H1 (cell line): ENCODE measurements around the gene MAGEB1. TPM values are rescaled to one million over a fixed set of nuclear protein-coding genes. Genes with fewer than 3 reads are reported as not detected.

Source experiments
- CTCF ChIA-PET: fragments of 300-600 bp; sonication (Branson Sonifier 250); formaldehyde crosslinking; loops from one replicate; lab custom pipeline; 2021; ENCODE audit not compliant: partially characterized antibody; lab: Charles Lee
- POLR2A ChIA-PET: fragments of 300-600 bp; sonication (Branson Sonifier 250); formaldehyde crosslinking; loops from one replicate; lab custom pipeline; 2021; ENCODE audit warnings: inconsistent platforms; ENCODE audit not compliant: partially characterized antibody; lab: Charles Lee
- DNase-seq, 2 experiments: peaks; one replicate each; pipeline versions ENCODE4 v3.0.0 to v3.0.0-alpha.2; 2010 to 2022; ENCODE audit warnings: low spot score in 2 of 2, low read depth in 1 of 2, mixed read lengths in 1 of 2
- FAIRE-seq: peaks from 2 replicates; lab custom pipeline; 2011; peaks lifted over from hg19 to GRCh38; lab: Jason Lieb, UNC
- H2AFZ ChIP-seq: 2 replicates; pipeline ENCODE4 v1.8.1; 2012; ENCODE audit warnings: low read length, inconsistent platforms
- H2AK5ac ChIP-seq: 2 replicates; pipeline ENCODE4 v1.6.1; 2013; ENCODE audit warnings: low read depth, low read length
- H2BK120ac ChIP-seq: replicated peaks from 2 replicates; pipeline ENCODE3; 2013; ENCODE audit warnings: low read depth, low read length, inconsistent platforms
- H2BK12ac ChIP-seq: 2 replicates; pipeline ENCODE4 v1.6.1; 2013; ENCODE audit warnings: low read depth, low read length
- H2BK15ac ChIP-seq: 2 replicates; pipeline ENCODE4 v1.6.1; 2013; ENCODE audit warnings: low read length
- H2BK20ac ChIP-seq: 2 replicates; pipeline ENCODE4 v1.6.1; 2013; ENCODE audit warnings: low read length
- H2BK5ac ChIP-seq: 2 replicates; pipeline ENCODE4 v1.6.1; 2013; ENCODE audit warnings: low read depth, low read length
- H3K14ac ChIP-seq: 2 replicates; pipeline ENCODE4 v1.6.1; 2013; ENCODE audit warnings: inconsistent platforms; ENCODE audit not compliant: insufficient read length
- H3K18ac ChIP-seq: 2 replicates; pipeline ENCODE4 v1.6.1; 2013; ENCODE audit warnings: low read length; ENCODE audit errors: extremely low read depth
- H3K23ac ChIP-seq: 2 replicates; pipeline ENCODE4 v1.6.1; 2013; ENCODE audit warnings: inconsistent platforms; ENCODE audit not compliant: insufficient read length
- H3K23me2 ChIP-seq: 2 replicates; pipeline ENCODE4 v1.6.1; 2013; ENCODE audit warnings: low read depth, low read length
- H3K27ac ChIP-seq: 2 replicates; pipeline ENCODE4 v1.6.1; 2011; ENCODE audit warnings: low read depth, low read length, inconsistent platforms
- H3K27me3 ChIP-seq, 4 experiments: replicated peaks in 1 of 4; 1 replicate in 1 of 4; 2 replicates in 3 of 4; pipeline versions ENCODE4 v1.6.1 to v1.8.1; 2011 to 2013; ENCODE audit warnings: low read length in 3 of 4, mild to moderate bottlenecking in 3 of 4, inconsistent platforms in 2 of 4, mixed read lengths in 2 of 4, moderate library complexity in 1 of 4; ENCODE audit not compliant: control insufficient read depth in 3 of 4, insufficient read depth in 3 of 4; ENCODE audit errors: extremely low read depth in 1 of 4
- H3K36me3 ChIP-seq, 4 experiments: 2 replicates each; pipeline versions ENCODE4 v1.6.1 to v1.8.1; 2011 to 2013; ENCODE audit warnings: mild to moderate bottlenecking in 4 of 4, low read length in 3 of 4, moderate library complexity in 2 of 4, control low read depth in 1 of 4, inconsistent platforms in 1 of 4; ENCODE audit not compliant: insufficient read depth in 4 of 4, control insufficient read depth in 2 of 4
- H3K4ac ChIP-seq: replicated peaks from 2 replicates; pipeline ENCODE3; 2013; ENCODE audit warnings: low read length, low read depth, mixed read lengths, inconsistent platforms; ENCODE audit not compliant: insufficient read length
- H3K4me1 ChIP-seq, 4 experiments: replicated peaks in 1 of 4; 1 replicate in 1 of 4; 2 replicates in 3 of 4; pipeline versions ENCODE4 v1.6.1 to v1.8.1; 2011 to 2013; ENCODE audit warnings: low read length in 3 of 4, inconsistent platforms in 2 of 4, mixed read lengths in 1 of 4; ENCODE audit not compliant: insufficient read depth in 4 of 4, control insufficient read depth in 3 of 4
- H3K4me2 ChIP-seq, 2 experiments: 2 replicates each; pipeline versions ENCODE4 v1.6.1 to v1.8.1; 2011 to 2013; ENCODE audit warnings: low read depth in 2 of 2, low read length in 2 of 2, control low read depth in 1 of 2, inconsistent platforms in 1 of 2, mild to moderate bottlenecking in 1 of 2; ENCODE audit not compliant: insufficient read depth in 1 of 2
- H3K4me3 ChIP-seq, 4 experiments: fragments of 200-600, 300-600 bp in 1 of 4; sonication (generic), shearing (Covaris generic), sonication (Bioruptor Twin) in 1 of 4; 2 replicates each; pipeline versions ENCODE4 v1.5.1 to v1.8.1; 2011 to 2016; ENCODE audit warnings: low read length in 4 of 4, low read depth in 3 of 4, control low read depth in 2 of 4, inconsistent platforms in 2 of 4, mild to moderate bottlenecking in 2 of 4, mixed read lengths in 1 of 4, moderate library complexity in 1 of 4; ENCODE audit not compliant: insufficient read depth in 2 of 4; ENCODE audit errors: extremely low read depth in 1 of 4
- H3K56ac ChIP-seq: replicated peaks from 2 replicates; pipeline ENCODE3; 2013; ENCODE audit warnings: low read depth, mild to moderate bottlenecking, mixed read lengths, low read length, inconsistent platforms; ENCODE audit not compliant: insufficient read length
- H3K79me1 ChIP-seq: 2 replicates; pipeline ENCODE4 v1.6.1; 2013; ENCODE audit warnings: low read depth, low read length, control low read depth
- H3K79me2 ChIP-seq, 2 experiments: 2 replicates each; pipeline versions ENCODE4 v1.6.1 to v1.8.1; 2012 to 2013; ENCODE audit warnings: low read length in 2 of 2, mild to moderate bottlenecking in 2 of 2, inconsistent platforms in 1 of 2; ENCODE audit not compliant: insufficient read depth in 2 of 2, control insufficient read depth in 1 of 2
- H3K9ac ChIP-seq, 4 experiments: replicated peaks in 1 of 4; 1 replicate in 1 of 4; 2 replicates in 3 of 4; pipeline versions ENCODE4 v1.6.1 to v1.8.1; 2011 to 2013; ENCODE audit warnings: low read depth in 3 of 4, low read length in 3 of 4, control low read depth in 2 of 4, mild to moderate bottlenecking in 2 of 4, moderate library complexity in 2 of 4, inconsistent platforms in 1 of 4; ENCODE audit errors: extremely low read depth in 1 of 4
- H3K9me3 ChIP-seq, 2 experiments: 2 replicates each; pipeline versions ENCODE4 v1.6.1 to v1.8.1; 2012 to 2013; ENCODE audit warnings: mild to moderate bottlenecking in 2 of 2, moderate library complexity in 2 of 2, control low read depth in 1 of 2, inconsistent platforms in 1 of 2, low read depth in 1 of 2, low read length in 1 of 2, mixed read lengths in 1 of 2; ENCODE audit not compliant: insufficient read depth in 2 of 2
- H4K20me1 ChIP-seq, 2 experiments: replicated peaks in 1 of 2; 2 replicates each; pipeline versions ENCODE3 to v1.8.1; 2011 to 2013; ENCODE audit warnings: inconsistent platforms in 2 of 2, low read length in 2 of 2, mild to moderate bottlenecking in 1 of 2; ENCODE audit not compliant: insufficient read depth in 2 of 2, control insufficient read depth in 1 of 2
- H4K5ac ChIP-seq: 2 replicates; pipeline ENCODE4 v1.6.1; 2013; ENCODE audit warnings: low read length, low read depth, mixed read lengths, inconsistent platforms; ENCODE audit not compliant: insufficient read length
- H4K8ac ChIP-seq: 2 replicates; pipeline ENCODE4 v1.8.0; 2013; ENCODE audit warnings: mild to moderate bottlenecking, moderate library complexity, low read length, inconsistent platforms; ENCODE audit not compliant: insufficient read depth; ENCODE audit errors: extremely low read depth
- H4K91ac ChIP-seq: replicated peaks from 2 replicates; pipeline ENCODE3; 2013; ENCODE audit warnings: low read length, mixed read lengths, inconsistent platforms; ENCODE audit not compliant: insufficient read length
- CHD1 ChIP-seq: IDR thresholded peaks from 2 replicates; pipeline ENCODE4 v1.6.1; 2012; ENCODE audit warnings: low read depth, low read length, improper control_type of control experiment
- CTBP2 ChIP-seq: IDR thresholded peaks from 2 replicates; pipeline ENCODE4 v1.7.0; 2011; ENCODE audit warnings: borderline replicate concordance, mild to moderate bottlenecking, moderate library complexity, mixed read lengths, low read length; ENCODE audit not compliant: insufficient read depth, insufficient read length
- SIN3A ChIP-seq, 2 experiments: IDR thresholded peaks in 1 of 2; conservative IDR thresholded peaks in 1 of 2; 2 replicates each; pipeline ENCODE4 v1.6.1; 2011 to 2012; ENCODE audit warnings: low read length in 2 of 2, improper control_type of control experiment in 1 of 2, low read depth in 1 of 2, mild to moderate bottlenecking in 1 of 2
- SP1 ChIP-seq: IDR thresholded peaks from 2 replicates; pipeline ENCODE4 v1.6.1; 2011; ENCODE audit warnings: low read depth, low read length
- USF2 ChIP-seq: IDR thresholded peaks from 2 replicates; pipeline ENCODE4 v1.6.1; 2011; ENCODE audit warnings: low read length, improper control_type of control experiment
- ZNF274 ChIP-seq: IDR thresholded peaks from 2 replicates; pipeline ENCODE4 v1.7.0; 2012; ENCODE audit warnings: low read length, borderline replicate concordance; ENCODE audit errors: extremely low read depth
- WGBS, 2 experiments: shearing (Covaris generic) in 1 of 2; methylation state at CpG; one replicate each; pipeline versions ENCODE4 v1.1.6 to v1.1.7; 2013 to 2015; ENCODE audit warnings: low lambda C conversion rate in 2 of 2, mixed read lengths in 2 of 2, inconsistent platforms in 1 of 2, low coverage in 1 of 2, missing lambda C conversion rate in 1 of 2; ENCODE audit not compliant: insufficient replicate concordance in 2 of 2, insufficient coverage in 1 of 2, insufficient read length in 1 of 2; ENCODE audit errors: extremely low coverage in 1 of 2, missing lambda C conversion rate in 1 of 2; 5-methylcytosine and 5-hydroxymethylcytosine counted together
- polyA plus RNA-seq, 7 experiments: library from polyadenylated mRNA; depleted of rRNA in 3 of 7; stranded (reverse) in 5 of 7; unstranded in 2 of 7; fragments of >200 nt in 5 of 7; fragments of 200-250 nt in 2 of 7; gene quantifications; 1 replicate in 5 of 7; 2 replicates in 1 of 7; 4 replicates in 1 of 7; pipeline versions ENCODE4 v1.2.1 to v1.2.3, GENCODE V29; 2011 to 2013; ENCODE audit warnings: missing spikeins in 2 of 7, mixed read lengths in 2 of 7
- total RNA-seq: library from RNA; stranded (reverse); fragmentation: NEBNext Ultra II Directional; extraction: Animal tissue kit (Norgen Biotek cat#: 25700); gene quantifications from 2 replicates; pipeline ENCODE4 v1.2.1, GENCODE V29; 2021

The MAGEB1 gene
- total and polyA plus RNA-seq, 2 of the 8 experiments (the other 6 are each of a cell fraction or from before 2014, with no cell fraction given) = 0.05 TPM; not detected in 1

DNA sequence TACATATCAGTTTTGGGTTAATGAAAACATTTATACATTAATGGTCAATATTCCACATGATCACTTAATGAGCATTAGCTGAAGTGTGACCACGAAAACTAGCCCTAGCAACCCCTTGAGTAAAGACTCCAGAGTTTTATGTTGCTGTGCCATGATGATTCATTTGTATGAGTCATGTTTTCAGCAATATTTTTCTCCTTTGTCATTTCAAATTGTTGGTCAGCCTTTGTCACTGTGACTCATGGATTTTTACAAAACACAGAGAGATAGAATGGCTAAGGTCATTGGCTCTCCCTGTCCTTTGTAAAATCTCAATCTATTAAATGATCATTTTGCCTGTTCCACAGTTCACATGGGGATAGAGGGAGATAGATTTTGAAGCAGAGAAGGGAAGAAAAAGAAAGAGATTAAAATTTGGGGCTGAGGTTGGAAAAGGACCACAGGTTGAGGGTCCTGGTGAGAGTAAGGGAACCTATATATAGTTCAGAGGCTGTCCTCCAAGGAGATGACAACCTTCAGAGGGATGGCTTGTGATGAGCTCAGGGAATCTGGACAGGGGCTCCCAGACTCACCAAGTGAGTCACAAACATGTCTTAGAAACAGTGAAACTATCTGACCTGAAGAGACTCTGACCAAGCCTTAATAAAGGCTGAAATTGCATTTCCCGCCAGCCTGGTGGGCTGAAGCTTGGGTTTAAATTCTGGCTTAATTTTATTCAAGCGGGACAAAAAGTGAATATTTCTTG is 36.7 kb downstream of the MAGEB1 start:
- H3K79me1 ChIP-seq = no peaks in the 10 kb centered on the region
- no peaks in the 10 kb centered on the region for H3K27me3 ChIP-seq
- H3K23ac ChIP-seq = no peak overlapping the region
- H4K91ac ChIP-seq = no peak overlapping the region
- POLR2A ChIA-PET = no interaction called here
- no peaks in the 10 kb centered on the region for H3K79me2 ChIP-seq
- H3K9ac ChIP-seq = no peak overlapping the region
- H3K56ac ChIP-seq = no peak overlapping the region
- H3K23me2 ChIP-seq = no peaks in the 10 kb centered on the region
- H4K8ac ChIP-seq = no peak overlapping the region
- no peak overlapping the region for H2BK20ac ChIP-seq
- H2BK5ac ChIP-seq = no peak overlapping the region
- no peak overlapping the region for H3K14ac ChIP-seq
- TF ChIP-seq USF2 (no peak), SP1 (no peak), ZNF274 (no peak), CTBP2 (no peak), SIN3A (conservative IDR thresholded peaks at IDR 0.05 in 1 of 2, IDR thresholded peaks at IDR 0.05 in 1 of 2; ENCODE audit: low read depth in 1 of 2, low read length in 2 of 2) (no peak), CHD1 (no peak)
- H3K18ac ChIP-seq = no peak overlapping the region
- no peaks in the 10 kb centered on the region for H3K36me3 ChIP-seq
- no peaks in the 10 kb centered on the region for H3K9me3 ChIP-seq
- 56% methylated on average over 3 of the region's 3 CpGs; no CpG with 5 or more reads in 1 of the 2 experiments for WGBS, 2 experiments
- no peak overlapping the region for H3K4me2 ChIP-seq
- no peak overlapping the region for H2BK120ac ChIP-seq
- no peak overlapping the region for H3K4ac ChIP-seq
- FAIRE-seq (no peak), DNase-seq (no peak)
- H3K4me1 ChIP-seq = no peaks in the 10 kb centered on the region
- CTCF ChIA-PET = interaction anchor here (0.6 to 0.8 kb wide), 3 partner anchors 18 to 220 kb away, joined by 3 read pairs; no protein-coding TSS in a partner anchor
- H2AK5ac ChIP-seq = no peak overlapping the region
- H3K27ac ChIP-seq = no peak overlapping the region
- no peak overlapping the region for H2BK15ac ChIP-seq
- H2AFZ ChIP-seq = no peak overlapping the region
- H3K4me3 ChIP-seq = no peak overlapping the region
- no peak overlapping the region for H2BK12ac ChIP-seq
- no peak overlapping the region for H4K5ac ChIP-seq
- H4K20me1 ChIP-seq = no peaks in the 10 kb centered on the region
